Lower leg skin (tissue), 4 donors: ENCODE measurements around the gene YWHAH. TPM values are rescaled to one million over a fixed set of nuclear protein-coding genes. Genes with fewer than 3 reads are reported as not detected.

ENCODE experiments used
- DNase-seq, 2 donors: peaks; one replicate each; pipeline ENCODE4 v3.0.0-alpha.2; 2019; ENCODE audit warnings: low spot score in 2 of 2
- H3K4me3 ChIP-seq: fragments of 200-600 bp; sonication (generic); 2 replicates; pipeline ENCODE4 v1.5.1; 2017; ENCODE audit warnings: mild to moderate bottlenecking, low read depth; ENCODE audit not compliant: poor library complexity, severe bottlenecking
- POLR2A ChIP-seq, 2 donors: fragments of 450-650 bp; IDR thresholded peaks; one replicate each; pipeline ENCODE4 v1.6.1; 2016 to 2017; ENCODE audit warnings: antibody characterized with exemption in 2 of 2, mild to moderate bottlenecking in 1 of 2, moderate library complexity in 1 of 2
- WGBS, 2 donors: methylation state at CpG; one replicate each; pipeline ENCODE4 v1.1.5; 2018; 5-methylcytosine and 5-hydroxymethylcytosine counted together
- intact Hi-C: fragments of 100-400 bp; cut with DNase I; formaldehyde crosslinking; loops from one replicate; pipeline ENCODE4 v1.15.0; 2023; ENCODE audit warnings: low total_unique reads
- total RNA-seq, 4 donors: library from RNA; depleted of rRNA; stranded (reverse); fragments of >200 nt; gene quantifications; one replicate each; pipeline ENCODE4 v1.1.0, GENCODE V29; 2016
- TF ChIP-seq, protein P1 (sequence below), 3 donors: fragments of 450-650 bp; IDR thresholded peaks; one replicate each; pipeline ENCODE4 v1.5.1; 2016; ENCODE audit warnings: antibody characterized with exemption in 3 of 3, mild to moderate bottlenecking in 3 of 3, moderate library complexity in 2 of 3

The YWHAH gene
- total RNA-seq, 4 donors from 2014 or later, result 57.8 to 94.0 (median 80.7) TPM

DNA sequence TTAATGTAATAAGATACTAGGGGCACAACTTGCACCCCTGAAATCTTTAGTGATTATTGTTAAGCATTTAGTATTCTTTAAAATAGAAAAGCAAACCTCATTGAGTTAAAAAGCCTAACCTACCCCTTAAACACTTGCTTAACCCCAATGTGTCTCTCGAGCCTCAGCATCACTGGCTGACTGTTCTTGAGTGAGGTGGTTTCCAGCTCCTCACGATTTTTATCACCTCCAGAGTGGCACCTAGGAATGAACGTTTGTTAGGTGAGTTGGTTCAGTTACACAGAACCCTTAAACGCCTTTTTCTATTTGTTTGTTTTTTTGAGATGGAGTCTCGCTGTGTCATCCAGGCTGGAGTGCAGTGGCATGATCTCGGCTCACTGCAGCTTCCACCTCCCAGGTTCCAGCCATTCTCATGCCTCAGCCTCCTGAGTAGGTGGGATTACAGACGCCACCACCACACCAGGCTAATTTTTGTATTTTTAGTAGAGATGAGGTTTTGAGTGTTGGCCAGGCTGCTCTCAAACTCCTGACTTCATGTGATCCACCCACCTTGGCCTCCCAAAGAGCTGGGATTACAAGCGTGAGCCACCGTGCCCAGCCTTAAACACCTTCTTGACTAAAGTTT lies 13.7 kb downstream of the YWHAH start:
- 93 to 94% methylated on average over 9 of the region's 9 CpGs for WGBS, 2 donors
- DNase-seq, result no peak
- intact Hi-C loops, result loop anchor here (10.0 kb wide), 1 partner anchor 283 kb away; no protein-coding TSS in a partner anchor
- TF ChIP-seq, protein P1, sequence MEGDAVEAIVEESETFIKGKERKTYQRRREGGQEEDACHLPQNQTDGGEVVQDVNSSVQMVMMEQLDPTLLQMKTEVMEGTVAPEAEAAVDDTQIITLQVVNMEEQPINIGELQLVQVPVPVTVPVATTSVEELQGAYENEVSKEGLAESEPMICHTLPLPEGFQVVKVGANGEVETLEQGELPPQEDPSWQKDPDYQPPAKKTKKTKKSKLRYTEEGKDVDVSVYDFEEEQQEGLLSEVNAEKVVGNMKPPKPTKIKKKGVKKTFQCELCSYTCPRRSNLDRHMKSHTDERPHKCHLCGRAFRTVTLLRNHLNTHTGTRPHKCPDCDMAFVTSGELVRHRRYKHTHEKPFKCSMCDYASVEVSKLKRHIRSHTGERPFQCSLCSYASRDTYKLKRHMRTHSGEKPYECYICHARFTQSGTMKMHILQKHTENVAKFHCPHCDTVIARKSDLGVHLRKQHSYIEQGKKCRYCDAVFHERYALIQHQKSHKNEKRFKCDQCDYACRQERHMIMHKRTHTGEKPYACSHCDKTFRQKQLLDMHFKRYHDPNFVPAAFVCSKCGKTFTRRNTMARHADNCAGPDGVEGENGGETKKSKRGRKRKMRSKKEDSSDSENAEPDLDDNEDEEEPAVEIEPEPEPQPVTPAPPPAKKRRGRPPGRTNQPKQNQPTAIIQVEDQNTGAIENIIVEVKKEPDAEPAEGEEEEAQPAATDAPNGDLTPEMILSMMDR (IDR thresholded peaks at IDR 0.05), result no peak
- no peak for TF ChIP-seq POLR2A (IDR thresholded peaks at IDR 0.05)
- H3K4me3 ChIP-seq, result no peak overlapping the region

DNA sequence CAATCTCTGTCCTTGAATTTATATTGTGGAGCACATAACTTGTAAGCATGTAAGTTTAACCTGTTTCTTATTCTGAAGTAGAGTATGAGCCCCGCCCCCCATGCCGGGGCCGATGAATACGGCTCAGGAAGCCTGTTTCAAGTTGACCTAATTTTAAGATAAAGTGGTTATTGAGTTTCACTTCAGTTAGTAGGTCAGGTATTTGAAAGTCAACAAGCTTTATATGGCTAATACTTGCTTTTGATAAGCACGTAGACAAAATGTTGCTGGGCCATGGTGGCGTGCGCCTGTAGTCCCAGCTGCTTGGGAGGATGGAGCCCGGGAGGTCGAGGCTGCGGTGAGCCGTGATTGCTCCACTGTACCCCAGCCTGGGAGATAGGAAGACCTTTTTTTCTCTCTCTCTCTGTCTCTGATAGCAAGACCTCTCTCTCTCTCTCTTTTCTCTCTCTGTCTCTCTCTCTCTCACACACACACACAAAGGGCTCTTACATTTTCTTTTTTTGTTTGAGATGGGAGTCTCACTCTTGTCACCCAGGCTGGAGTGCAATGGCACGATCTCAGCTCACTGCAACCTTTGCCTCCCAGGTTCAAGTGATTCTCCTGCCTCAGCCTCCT lies 14.4 kb downstream of the YWHAH start:
- no peak overlapping the region for H3K4me3 ChIP-seq
- intact Hi-C loops, result loop anchor here (10.0 kb wide), 1 partner anchor 284 kb away; no protein-coding TSS in a partner anchor
- WGBS, 2 donors, result 91 to 93% methylated on average over 12 of the region's 12 CpGs
- no peak for DNase-seq
- TF ChIP-seq, protein P1 (IDR thresholded peaks at IDR 0.05), result no peak

DNA sequence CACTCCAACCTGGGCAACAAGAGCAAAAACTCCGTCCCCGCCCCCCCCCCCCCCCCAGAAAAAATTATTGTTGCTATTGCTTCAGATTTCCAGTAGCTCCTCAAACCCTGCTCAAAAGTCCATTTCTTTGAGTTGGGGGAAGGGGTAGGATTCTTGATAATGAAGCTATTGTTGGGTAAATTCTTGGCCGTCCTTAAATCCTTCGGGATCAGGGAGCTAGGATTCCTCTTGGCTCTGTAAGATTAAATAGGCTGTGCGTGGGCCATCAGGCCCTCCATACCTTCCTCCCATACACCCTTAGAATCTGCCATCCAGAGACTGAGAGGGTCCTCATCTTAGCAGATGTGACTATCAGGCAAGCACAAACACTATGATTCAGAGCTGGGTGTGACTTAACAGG lies 16.4 kb downstream of the YWHAH start:
- intact Hi-C loops, result no loop called here
- no peak for TF ChIP-seq POLR2A (IDR thresholded peaks at IDR 0.05)
- TF ChIP-seq, protein P1 (IDR thresholded peaks at IDR 0.05), result no peak
- 38 to 56% methylated on average over 5 of the region's 5 CpGs for WGBS, 2 donors
- DNase-seq, result no peak
- no peak overlapping the region for H3K4me3 ChIP-seq

DNA sequence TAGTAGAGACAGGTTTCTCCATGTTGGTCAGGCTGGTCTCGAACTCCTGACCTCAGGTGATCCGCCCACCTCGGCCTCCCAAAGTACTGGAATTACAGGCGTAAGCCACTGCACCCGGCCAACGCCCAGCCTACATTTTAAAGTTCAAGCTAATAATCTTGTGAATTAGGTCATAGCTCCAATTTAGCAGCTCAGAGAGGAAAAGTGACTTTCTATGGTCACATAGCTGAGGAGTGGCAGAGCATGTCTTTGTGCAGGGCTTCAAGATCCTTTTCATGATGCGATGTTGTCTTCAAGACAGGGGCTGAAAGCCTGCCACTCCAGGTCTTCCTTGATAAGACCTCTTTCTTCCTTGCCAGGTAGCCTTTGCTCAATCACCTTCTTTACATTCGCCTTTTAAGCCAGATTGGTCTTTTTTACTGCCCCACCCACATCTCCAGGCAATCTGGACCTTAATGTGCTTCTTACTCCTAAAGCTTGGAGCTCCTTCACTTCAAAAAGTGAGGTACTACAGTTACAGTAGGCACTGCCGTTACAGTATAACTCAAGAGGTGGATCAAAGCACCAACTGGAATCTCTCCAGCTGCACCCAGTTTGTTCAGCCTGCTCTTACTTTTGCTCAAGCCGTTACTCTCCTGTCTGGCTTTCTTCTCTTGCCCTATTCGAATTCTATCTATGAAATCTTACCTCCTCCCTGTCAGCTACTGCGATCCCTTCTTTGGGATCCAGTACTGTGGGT lies 18.2 kb downstream of the YWHAH start:
- no peak for DNase-seq

DNA sequence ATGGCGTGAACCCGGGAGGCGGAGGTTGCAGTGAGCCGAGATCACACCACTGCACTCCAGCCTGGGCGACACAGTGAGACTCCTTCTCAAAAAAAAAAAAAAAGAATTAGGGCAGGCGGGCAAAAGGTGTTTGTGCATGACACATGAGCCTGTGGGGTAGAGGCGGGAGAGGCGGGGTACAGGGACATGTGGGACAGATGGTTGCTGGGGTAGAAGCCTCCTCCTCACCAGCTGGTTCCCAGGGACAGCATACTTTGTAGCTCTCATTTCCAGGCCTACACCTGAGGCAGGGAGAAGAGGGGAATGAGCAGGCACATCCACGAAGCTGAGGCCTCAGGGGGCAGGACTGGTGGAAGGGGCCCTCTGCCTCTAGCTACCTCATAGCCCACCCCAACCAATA lies 23.7 kb downstream of the YWHAH start:
- WGBS, 2 donors, result 92 to 96% methylated on average over 9 of the region's 9 CpGs
- peak in 1 of 2 donors; percentile 42 for DNase-seq
- intact Hi-C loops, result loop anchor here (5.0 kb wide), 1 partner anchor 406 kb away; no protein-coding TSS in a partner anchor
- no peak overlapping the region for H3K4me3 ChIP-seq
- TF ChIP-seq POLR2A (IDR thresholded peaks at IDR 0.05), result no peak
- TF ChIP-seq, protein P1 (IDR thresholded peaks at IDR 0.05), result no peak

More for the DNA sequence above, 18.2 kb downstream of the YWHAH start:
- WGBS, 2 donors, result 53 to 56% methylated on average over 12 of the region's 12 CpGs
- intact Hi-C loops, result no loop called here
- H3K4me3 ChIP-seq, result no peak overlapping the region
- no peak for TF ChIP-seq POLR2A (IDR thresholded peaks at IDR 0.05)
- TF ChIP-seq, protein P1 (IDR thresholded peaks at IDR 0.05), result no peak
